Measurements from ENCODE around the gene GIMAP7.

DNA sequence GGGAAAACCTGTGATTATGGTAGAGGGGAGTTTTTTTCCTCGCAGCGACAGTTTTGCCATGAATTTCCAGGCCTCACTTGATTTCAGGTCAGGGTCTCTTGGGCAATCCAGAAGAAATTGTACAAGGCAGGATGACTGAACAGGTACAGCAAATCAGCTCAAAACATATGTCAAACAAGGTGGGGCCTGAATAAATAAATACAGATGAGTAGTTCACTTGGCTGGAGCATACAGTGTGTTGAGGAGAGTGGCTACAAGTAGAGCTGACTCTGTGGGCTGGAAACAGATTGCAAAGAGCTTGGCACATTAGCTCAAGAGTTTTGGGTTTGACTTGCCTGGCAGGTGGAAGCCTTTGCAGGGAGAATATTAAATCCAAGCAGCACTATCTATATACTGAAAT, 49.3 kb upstream of the GIMAP7 start:
- no peak for TF ChIP-seq POLR2AphosphoS5 (IDR thresholded peaks at IDR 0.05; ENCODE audit: low read depth, low read length)
- TF ChIP-seq REST (IDR thresholded peaks at IDR 0.05; ENCODE audit: insufficient read depth in 1 of 2, low read depth in 2 of 2, low read length in 2 of 2) = no peak
- no peak for TF ChIP-seq TAF1 (IDR thresholded peaks at IDR 0.05; ENCODE audit: borderline replicate concordance, insufficient read depth, low read length)
- TF ChIP-seq SIN3A (IDR thresholded peaks at IDR 0.05; ENCODE audit: borderline replicate concordance, insufficient read depth, low read length) = no peak

All from PFSK-1 (cell line).